Measurements from ENCODE around the gene AP1M2.

DNA sequence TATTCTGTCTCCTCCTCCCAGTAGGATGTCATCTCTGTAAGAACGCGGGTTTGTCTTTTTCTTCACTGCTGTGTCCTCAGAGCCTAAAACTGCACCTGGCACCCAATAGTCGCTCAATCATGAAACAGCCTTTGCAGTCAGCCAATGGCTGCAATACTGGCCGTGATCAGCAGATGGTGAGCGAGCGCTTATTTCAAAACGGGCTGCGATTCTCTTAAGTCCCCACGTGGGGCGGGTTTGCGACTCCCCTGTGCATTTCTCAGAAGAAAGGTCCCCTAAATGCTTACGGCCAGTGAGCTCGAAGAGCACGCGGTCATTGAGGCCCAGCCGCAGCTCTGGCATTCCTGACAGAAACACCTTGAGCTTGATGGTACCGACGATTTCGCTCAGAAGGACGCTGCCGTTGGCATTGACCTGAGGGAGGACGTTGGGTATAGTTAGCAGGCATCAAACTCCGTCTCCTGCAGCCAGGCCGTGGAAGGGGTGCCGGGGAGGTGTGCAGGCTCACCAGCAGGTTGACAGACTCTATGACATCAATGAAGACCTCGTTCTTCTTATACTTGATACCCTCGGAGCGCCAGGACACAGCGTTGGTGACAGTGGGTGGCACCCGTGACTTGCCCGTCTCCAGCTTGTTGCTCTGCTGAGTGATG lies 6.0 kb downstream of the AP1M2 start:
- peak; percentile 97 for TF ChIP-seq CTCF (IDR thresholded peaks at IDR 0.05; ENCODE audit: poor library complexity)
- no peak for TF ChIP-seq EZH2 (IDR thresholded peaks at IDR 0.05; ENCODE audit: borderline replicate concordance)

All from hepatocyte (in vitro differentiated cells).